Uterine smooth muscle cell (primary cell): ENCODE data around the gene OOSP2. TPM values are rescaled to one million over a fixed set of nuclear protein-coding genes. Genes with fewer than 3 reads are reported as not detected.

Source experiments
- total RNA-seq: library from RNA; depleted of rRNA; stranded (reverse); fragments of >200 nt; gene quantifications from 2 replicates; pipeline ENCODE4 v1.2.3, GENCODE V29; 2014

OOSP2 gene, protein sequence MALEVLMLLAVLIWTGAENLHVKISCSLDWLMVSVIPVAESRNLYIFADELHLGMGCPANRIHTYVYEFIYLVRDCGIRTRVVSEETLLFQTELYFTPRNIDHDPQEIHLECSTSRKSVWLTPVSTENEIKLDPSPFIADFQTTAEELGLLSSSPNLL
- not detected in 2 replicates for total RNA-seq

DNA sequence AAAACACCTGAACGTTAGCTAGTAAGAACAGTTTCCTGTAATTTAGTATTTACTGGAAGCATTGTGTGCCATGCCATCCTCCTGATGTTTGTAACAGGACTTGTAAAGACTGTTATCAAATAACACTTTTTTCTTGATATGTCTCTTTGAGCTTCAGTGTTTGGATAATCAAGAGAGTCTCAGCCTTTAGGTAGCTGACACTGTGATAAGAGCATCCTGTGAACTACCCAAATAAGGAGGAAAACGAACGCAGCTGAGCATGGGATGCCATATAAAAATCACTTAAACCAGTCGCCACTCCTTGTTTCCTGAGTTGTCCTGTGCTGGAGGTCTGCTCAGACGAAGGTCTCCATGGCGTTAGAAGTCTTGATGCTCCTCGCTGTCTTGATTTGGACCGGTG, at the start of gene OOSP2:
Gene OOSP2 (plus strand): TSS at position 301 of the 400 bp plus-strand sequence. CDS start 51 bp downstream, at position 352.

DNA sequence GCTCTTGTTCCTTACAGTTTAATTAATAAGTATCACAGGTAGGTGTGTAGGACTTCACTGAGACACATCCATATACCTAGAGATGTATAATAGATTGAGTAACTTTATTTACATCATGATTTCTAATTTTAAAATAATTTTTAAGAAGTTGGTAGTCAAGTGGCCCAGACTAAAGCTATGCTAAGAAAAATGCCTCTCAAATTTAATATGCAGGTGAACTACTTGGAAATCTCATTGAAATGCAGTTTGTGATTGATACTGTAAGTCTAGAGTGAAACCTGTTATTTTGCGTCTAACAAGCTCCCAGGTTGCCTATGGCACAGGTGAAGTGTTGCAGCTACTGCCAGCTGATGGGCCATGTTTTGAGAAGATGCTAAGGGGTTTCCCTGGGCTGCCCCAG, 23.3 kb upstream of the OOSP2 start, which contains the start of gene OOSP4B:
Gene OOSP4B (plus strand): TSS at position 301 of the 400 bp plus-strand sequence.

DNA sequence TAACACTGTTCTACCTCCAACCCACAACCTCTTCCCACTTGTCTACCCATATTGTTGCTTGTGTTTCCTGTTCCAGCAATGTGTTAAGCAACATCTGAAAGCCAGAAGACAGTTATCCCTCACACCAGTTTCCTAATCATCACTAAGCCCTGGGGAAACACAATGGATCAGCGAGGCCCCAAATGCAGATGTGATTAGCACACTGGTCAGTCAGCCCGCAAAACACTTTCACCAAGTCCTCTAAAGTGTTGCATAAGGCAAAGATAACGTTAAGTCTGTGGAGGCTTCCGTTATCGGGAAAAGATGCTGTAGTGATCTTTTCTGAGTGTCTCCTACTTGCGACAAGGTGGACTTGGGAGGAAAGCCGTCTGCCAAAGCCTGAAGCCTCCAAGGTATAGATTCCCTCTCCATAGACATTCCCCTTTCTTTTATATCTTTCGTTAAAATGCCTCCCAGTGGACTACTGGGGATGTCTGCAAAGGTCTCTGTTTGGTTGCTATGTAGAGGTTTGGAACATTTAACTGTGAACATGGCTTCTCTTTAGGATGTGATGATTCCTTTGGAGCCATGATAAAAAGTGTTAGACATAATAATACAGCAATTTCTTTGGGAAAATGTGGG, 16.2 kb downstream of the OOSP2 start, which contains the start of gene MS4A3:
Gene MS4A3 (plus strand): TSS at position 317 of the 621 bp plus-strand sequence. CDS start 4,496 bp downstream, outside the sequence.

DNA sequence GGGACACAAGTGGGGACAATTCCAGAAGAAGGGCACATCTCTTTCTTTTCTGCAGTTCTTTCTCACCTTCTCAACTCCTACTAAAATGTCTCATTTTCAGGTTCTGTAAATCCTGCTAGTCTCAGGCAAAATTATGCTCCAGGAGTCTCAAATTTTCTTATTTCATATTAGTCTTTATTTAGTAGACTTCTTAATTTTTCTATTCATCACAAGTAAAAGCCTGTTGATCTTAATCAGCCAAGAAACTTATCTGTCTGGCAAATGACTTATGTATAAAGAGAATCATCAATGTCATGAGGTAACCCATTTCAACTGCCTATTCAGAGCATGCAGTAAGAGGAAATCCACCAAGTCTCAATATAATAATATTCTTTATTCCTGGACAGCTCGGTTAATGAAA, 48.2 kb downstream of the OOSP2 start, which contains the start of gene MS4A2:
Gene MS4A2 (plus strand): TSS at position 301 of the 400 bp plus-strand sequence. CDS start 102 bp downstream, outside the sequence.

Other genes starting within 250 kb of the OOSP2 start
- gene MRPL16, start 229.6 kb upstream of the OOSP2 start, total RNA-seq, result 44.6 and 53.0 TPM in 2 replicates
- not detected in 2 replicates for gene CBLIF, start 194.9 kb upstream of the OOSP2 start, total RNA-seq
- gene TCN1, start 173.9 kb upstream of the OOSP2 start, total RNA-seq, result not detected in 2 replicates
- not detected in 2 replicates for gene OOSP3, start 161.6 kb upstream of the OOSP2 start, total RNA-seq
- not detected in 2 replicates for gene OOSP1, start 102.0 kb upstream of the OOSP2 start, total RNA-seq
- gene OOSP4A, start 76.4 kb upstream of the OOSP2 start, total RNA-seq, result not detected in 2 replicates
- gene OOSP4B, start 23.2 kb upstream of the OOSP2 start, total RNA-seq, result not detected in 2 replicates
- gene MS4A3, start 16.3 kb downstream of the OOSP2 start, total RNA-seq, result not detected in 2 replicates
- not detected in 2 replicates for gene MS4A2, start 48.3 kb downstream of the OOSP2 start, total RNA-seq
- gene MS4A6A, start 142.7 kb downstream of the OOSP2 start, total RNA-seq, result not detected in 2 replicates
- gene MS4A4E, start 202.7 kb downstream of the OOSP2 start, total RNA-seq, result not detected in 2 replicates
- gene MS4A4A, start 240.3 kb downstream of the OOSP2 start, total RNA-seq, result not detected in 2 replicates